PC-9 (cell line): ENCODE measurements around the gene MFSD11.

ENCODE experiments used
- EZH2 ChIP-seq: fragments of 200-600 bp; sonication (generic); IDR thresholded peaks from 2 replicates; pipeline ENCODE4 v1.8.0; 2017; ENCODE audit warnings: antibody characterized with exemption, low read depth
- TF ChIP-seq, protein P1 (sequence below): fragments of 200-600 bp; sonication (generic); conservative IDR thresholded peaks from 2 replicates; pipeline ENCODE4 v1.6.1; 2017; ENCODE audit warnings: mixed run types, antibody characterized with exemption, mild to moderate bottlenecking, moderate library complexity

DNA sequence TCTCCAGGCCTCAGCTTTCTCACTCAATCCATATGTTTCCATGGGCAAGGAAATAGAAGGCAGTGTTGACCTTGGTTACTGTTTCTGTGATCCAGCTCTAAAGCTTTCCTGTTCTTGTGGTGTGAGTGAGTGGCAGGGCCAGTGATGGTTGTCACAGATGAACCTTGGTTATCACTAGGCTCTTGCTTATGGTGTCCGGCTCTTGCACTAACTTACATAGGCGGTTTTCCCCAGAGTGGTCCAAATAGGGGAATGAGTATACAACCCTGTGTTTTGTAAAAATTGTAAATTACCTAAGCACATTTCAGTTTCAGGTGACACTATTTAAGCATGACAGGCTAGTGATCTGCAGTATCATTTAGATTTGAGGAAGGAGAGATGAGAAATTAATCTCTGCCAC lies 6.8 kb downstream of the MFSD11 start:
- TF ChIP-seq, protein P1, sequence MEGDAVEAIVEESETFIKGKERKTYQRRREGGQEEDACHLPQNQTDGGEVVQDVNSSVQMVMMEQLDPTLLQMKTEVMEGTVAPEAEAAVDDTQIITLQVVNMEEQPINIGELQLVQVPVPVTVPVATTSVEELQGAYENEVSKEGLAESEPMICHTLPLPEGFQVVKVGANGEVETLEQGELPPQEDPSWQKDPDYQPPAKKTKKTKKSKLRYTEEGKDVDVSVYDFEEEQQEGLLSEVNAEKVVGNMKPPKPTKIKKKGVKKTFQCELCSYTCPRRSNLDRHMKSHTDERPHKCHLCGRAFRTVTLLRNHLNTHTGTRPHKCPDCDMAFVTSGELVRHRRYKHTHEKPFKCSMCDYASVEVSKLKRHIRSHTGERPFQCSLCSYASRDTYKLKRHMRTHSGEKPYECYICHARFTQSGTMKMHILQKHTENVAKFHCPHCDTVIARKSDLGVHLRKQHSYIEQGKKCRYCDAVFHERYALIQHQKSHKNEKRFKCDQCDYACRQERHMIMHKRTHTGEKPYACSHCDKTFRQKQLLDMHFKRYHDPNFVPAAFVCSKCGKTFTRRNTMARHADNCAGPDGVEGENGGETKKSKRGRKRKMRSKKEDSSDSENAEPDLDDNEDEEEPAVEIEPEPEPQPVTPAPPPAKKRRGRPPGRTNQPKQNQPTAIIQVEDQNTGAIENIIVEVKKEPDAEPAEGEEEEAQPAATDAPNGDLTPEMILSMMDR = no peak
- TF ChIP-seq EZH2 = no peak
